Right lobe of liver (tissue), 6 donors: ENCODE data around the gene FAM110C. TPM values are rescaled to one million over a fixed set of nuclear protein-coding genes. Genes with fewer than 3 reads are reported as not detected.
"Not testable (repeated sequence)": the region's sequence is repeated elsewhere in the genome, so short reads cannot be mapped to it uniquely, and the experiment has no call there.

Source experiments
- ATAC-seq, 4 donors: fragments of 200-7000 bp; cut with Tn5 transposase; one replicate each; pipeline ENCODE4 v1.9.1; 2020; ENCODE audit warnings: mild to moderate bottlenecking in 4 of 4, moderate library complexity in 4 of 4
- DNase-seq, 3 donors: peaks; one replicate each; pipeline ENCODE4 v3.0.0-alpha.2; 2020
- H3K27ac ChIP-seq, 3 donors: fragments of 200-600 bp; one replicate each; pipeline ENCODE4 v1.8.0; 2022
- H3K27me3 ChIP-seq, 2 donors: fragments of 200-600 bp; one replicate each; pipeline ENCODE4 v1.8.0; 2022
- H3K36me3 ChIP-seq, 4 donors: fragments of 200-600 bp; sonication (generic) in 1 of 4; one replicate each; pipeline versions ENCODE4 v1.5.1 to v1.8.0; 2017 to 2022; ENCODE audit warnings: control low read depth in 1 of 4
- H3K4me1 ChIP-seq, 4 donors: fragments of 200-600 bp; sonication (generic) in 1 of 4; one replicate each; pipeline versions ENCODE4 v1.5.1 to v1.8.0; 2017 to 2022; ENCODE audit warnings: control low read depth in 1 of 4
- H3K4me3 ChIP-seq, 3 donors: fragments of 200-600 bp; one replicate each; pipeline ENCODE4 v1.8.0; 2022
- H3K9me3 ChIP-seq, 4 donors: fragments of 200-600 bp; sonication (generic) in 1 of 4; one replicate each; pipeline versions ENCODE4 v1.5.1 to v1.8.0; 2017 to 2022; ENCODE audit warnings: control low read depth in 1 of 4
- POLR2A ChIP-seq: fragments of 450-650 bp; IDR thresholded peaks from one replicate; pipeline ENCODE4 v1.6.1; 2017; ENCODE audit warnings: antibody characterized with exemption, mild to moderate bottlenecking
- WGBS: methylation state at CpG from one replicate; pipeline ENCODE4 v1.1.6; 2018; ENCODE audit warnings: low coverage, low lambda C conversion rate; ENCODE audit not compliant: insufficient coverage; ENCODE audit errors: missing lambda C conversion rate; 5-methylcytosine and 5-hydroxymethylcytosine counted together
- intact Hi-C, 2 donors: fragments of 100-400 bp; cut with DNase I; formaldehyde crosslinking; loops; one replicate each; pipeline versions ENCODE4 v1.11.2 to v1.14.1; 2022
- total RNA-seq, 6 experiments: library from RNA; depleted of rRNA in 2 of 6; stranded (reverse); fragments of >200 nt in 2 of 6; fragmentation: NEBNext Ultra II Directional in 3 of 6; extraction: Animal tissue kit (Norgen Biotek cat#: 25700) in 3 of 6; gene quantifications; one replicate each; pipeline versions ENCODE4 v1.1.0 to v1.2.4, GENCODE V29; 2016 to 2023
- TF ChIP-seq, protein P1 (sequence below), 4 donors: fragments of 200-600 bp in 3 of 4; fragments of 450-650 bp in 1 of 4; IDR thresholded peaks; one replicate each; pipeline versions ENCODE4 v1.5.1 to v1.8.0; 2016 to 2022; ENCODE audit warnings: antibody characterized with exemption in 4 of 4, mild to moderate bottlenecking in 2 of 4
- donor health status: DM: no; HTN: yes; CAD: no.
- donor health status: DM: no; HTN: no; CAD: no.
- donor health status: DM: no; HTN: no; CAD: no.
- donor health status: DM: no; HTN: yes; CAD: no.
- donor health status: DM: no; HTN: yes; CAD: no.

The FAM110C gene
- total RNA-seq, 6 experiments from 2014 or later: 5.6 to 17.8 (median 8.8) TPM

DNA sequence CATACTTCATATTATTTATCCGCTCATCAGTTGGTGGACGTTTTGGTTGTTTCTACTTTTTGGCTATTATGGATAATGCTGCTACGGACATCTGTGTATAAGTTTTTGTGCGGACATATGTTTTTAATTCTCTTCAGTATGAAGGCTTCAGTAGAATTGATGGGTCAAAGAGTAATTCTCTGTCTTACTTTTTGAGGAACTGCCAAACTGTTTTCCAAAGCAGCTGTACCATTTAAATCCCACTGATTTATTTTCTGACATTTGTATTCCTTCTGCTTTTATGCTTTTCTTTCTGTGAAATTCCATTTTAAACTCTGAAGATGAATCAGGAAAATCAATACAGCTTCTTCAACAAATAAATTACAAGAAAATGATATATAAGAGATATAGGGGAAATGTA lies 20.8 kb downstream of the FAM110C start:
- 81% methylated on average over 4 of the region's 4 CpGs for WGBS
- Histone ChIP-seq H3K9me3 (no peaks in the 10 kb centered on the region), H3K36me3 (no peaks in the 10 kb centered on the region), H3K4me3 (no peak overlapping the region), H3K27ac (no peak overlapping the region), H3K27me3 (no peaks in the 10 kb centered on the region), H3K4me1 (peaks cover 0 to 30% (median 13%) of the 10 kb centered on the region in 4 donors)
- no peak for ATAC-seq
- intact Hi-C loops: no loop called here
- no peak for DNase-seq
- no peak for TF ChIP-seq POLR2A
- TF ChIP-seq, protein P1, sequence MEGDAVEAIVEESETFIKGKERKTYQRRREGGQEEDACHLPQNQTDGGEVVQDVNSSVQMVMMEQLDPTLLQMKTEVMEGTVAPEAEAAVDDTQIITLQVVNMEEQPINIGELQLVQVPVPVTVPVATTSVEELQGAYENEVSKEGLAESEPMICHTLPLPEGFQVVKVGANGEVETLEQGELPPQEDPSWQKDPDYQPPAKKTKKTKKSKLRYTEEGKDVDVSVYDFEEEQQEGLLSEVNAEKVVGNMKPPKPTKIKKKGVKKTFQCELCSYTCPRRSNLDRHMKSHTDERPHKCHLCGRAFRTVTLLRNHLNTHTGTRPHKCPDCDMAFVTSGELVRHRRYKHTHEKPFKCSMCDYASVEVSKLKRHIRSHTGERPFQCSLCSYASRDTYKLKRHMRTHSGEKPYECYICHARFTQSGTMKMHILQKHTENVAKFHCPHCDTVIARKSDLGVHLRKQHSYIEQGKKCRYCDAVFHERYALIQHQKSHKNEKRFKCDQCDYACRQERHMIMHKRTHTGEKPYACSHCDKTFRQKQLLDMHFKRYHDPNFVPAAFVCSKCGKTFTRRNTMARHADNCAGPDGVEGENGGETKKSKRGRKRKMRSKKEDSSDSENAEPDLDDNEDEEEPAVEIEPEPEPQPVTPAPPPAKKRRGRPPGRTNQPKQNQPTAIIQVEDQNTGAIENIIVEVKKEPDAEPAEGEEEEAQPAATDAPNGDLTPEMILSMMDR (IDR thresholded peaks at IDR 0.05): no peak

DNA sequence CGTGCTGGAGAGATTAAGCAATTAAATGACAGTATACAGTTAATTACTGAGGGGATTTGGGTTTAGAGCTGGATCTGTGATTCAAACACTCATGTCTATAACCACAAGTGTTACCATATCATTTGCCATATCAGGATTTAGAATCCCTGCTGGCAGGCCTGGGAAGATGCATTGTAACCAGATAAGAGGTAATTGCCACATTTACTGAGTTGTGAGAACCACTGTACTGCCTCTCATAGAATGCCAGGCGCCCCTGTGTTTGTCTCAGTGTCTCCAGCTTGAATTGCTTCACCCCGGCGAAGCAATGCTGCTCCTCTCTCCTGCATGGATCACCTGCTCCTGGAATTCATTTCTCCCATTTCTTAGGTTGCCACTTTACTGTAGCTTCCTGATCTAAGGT lies 21.7 kb downstream of the FAM110C start:
- intact Hi-C loops, DNase-seq, ATAC-seq, H3K4me3 ChIP-seq, H3K9me3 ChIP-seq, H3K36me3 ChIP-seq, H3K27me3 ChIP-seq: not testable (repeated sequence)
- peak overlapping the region; percentile 41 to 86 (median 70) for H3K27ac ChIP-seq
- 81% methylated on average over 3 of the region's 4 CpGs for WGBS
- peaks cover 0 to 38% (median 15%) of the 10 kb centered on the region in 4 donors for H3K4me1 ChIP-seq

DNA sequence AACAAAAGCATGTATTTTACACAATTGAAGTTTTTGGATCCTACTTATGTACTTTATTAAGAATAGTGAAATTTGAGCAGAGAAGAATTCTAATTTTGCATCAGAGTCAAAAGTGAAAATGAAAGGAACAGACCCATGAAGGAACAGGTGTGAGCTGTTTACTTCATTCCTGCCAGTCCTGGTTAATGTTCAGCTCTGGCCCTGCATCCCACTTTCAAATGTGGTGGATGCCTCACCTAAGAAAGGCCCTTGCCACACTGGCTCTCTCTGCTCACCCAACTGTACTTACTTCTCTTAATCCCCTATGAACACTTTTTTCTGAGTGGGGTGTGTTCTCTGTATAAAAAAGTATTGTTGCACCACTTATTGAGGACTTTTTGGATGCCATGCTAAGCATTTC lies 22.2 kb downstream of the FAM110C start:
- Histone ChIP-seq H3K4me3 (peak overlapping the region in 2 of 3 donors; percentile 14), H3K27me3 (no peaks in the 10 kb centered on the region), H3K36me3 (no peaks in the 10 kb centered on the region), H3K4me1 (peaks cover 0 to 38% (median 15%) of the 10 kb centered on the region in 4 donors), H3K9me3 (no peaks in the 10 kb centered on the region), H3K27ac (peak overlapping the region; percentile 41 to 86 (median 70))
- TF ChIP-seq, protein P1 (IDR thresholded peaks at IDR 0.05): no peak
- no peak for TF ChIP-seq POLR2A
- ATAC-seq: peak; percentile 76 to 81 (median 80)
- intact Hi-C loops: no loop called here
- DNase-seq: no peak

DNA sequence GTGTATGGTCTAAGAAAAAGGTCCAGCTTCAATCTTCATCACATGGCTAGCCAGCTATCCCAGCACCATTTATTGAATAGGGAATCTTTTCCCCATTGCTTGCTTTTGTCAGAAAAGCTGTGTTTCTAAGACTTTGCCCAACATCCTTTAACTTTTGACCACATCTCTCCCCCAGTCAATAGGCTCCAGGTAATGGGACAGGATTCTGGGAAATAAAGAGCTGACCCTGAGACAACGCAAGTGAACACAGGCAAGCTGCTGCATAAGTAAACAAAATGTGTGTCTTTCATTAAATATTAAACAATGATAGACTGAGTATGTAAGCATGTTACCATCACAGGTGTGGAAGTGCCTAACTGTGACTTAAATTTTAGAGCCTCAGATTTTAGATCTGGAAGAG lies 23.0 kb downstream of the FAM110C start:
- DNase-seq (no peak), ATAC-seq (peak; percentile 63 to 85 (median 68))
- Histone ChIP-seq H3K27ac (peak overlapping the region; percentile 51 to 86 (median 70)), H3K4me3 (peak overlapping the region in 1 of 3 donors; percentile 14), H3K4me1 (peaks cover 0 to 42% (median 17%) of the 10 kb centered on the region in 4 donors), H3K27me3 (no peaks in the 10 kb centered on the region), H3K9me3 (no peaks in the 10 kb centered on the region), H3K36me3 (no peaks in the 10 kb centered on the region)
- TF ChIP-seq, protein P1 (IDR thresholded peaks at IDR 0.05): no peak
- no peak for TF ChIP-seq POLR2A
- intact Hi-C loops: no loop called here
- WGBS: 42% methylated on average over 1 of the region's 1 CpG

DNA sequence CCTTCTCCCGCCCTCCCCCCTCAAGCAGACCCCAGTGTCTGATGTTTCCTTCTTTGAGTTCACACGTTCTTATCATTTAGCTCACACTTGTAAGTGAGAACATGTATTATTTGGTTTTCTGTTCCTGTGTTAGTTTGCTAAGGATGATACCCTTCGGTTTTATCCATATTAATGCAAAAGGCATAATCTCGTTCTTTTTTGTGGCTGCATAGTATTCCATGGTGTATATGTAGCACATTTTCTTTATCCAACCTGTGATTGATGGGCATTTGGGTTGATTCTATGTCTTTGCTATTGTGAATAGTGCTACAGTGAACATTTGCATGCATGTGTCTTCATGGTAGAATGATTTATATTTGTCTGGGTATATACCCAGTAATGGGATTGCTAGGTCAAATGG lies 24.1 kb downstream of the FAM110C start:
- H3K9me3 ChIP-seq, intact Hi-C loops, H3K36me3 ChIP-seq, H3K4me3 ChIP-seq, H3K27me3 ChIP-seq, DNase-seq, ATAC-seq: not testable (repeated sequence)
- 54% methylated on average over 4 of the region's 4 CpGs for WGBS
- peak overlapping the region in 2 of 3 donors; percentile 51 to 86 for H3K27ac ChIP-seq
- H3K4me1 ChIP-seq: peaks cover 0 to 42% (median 17%) of the 10 kb centered on the region in 4 donors

DNA sequence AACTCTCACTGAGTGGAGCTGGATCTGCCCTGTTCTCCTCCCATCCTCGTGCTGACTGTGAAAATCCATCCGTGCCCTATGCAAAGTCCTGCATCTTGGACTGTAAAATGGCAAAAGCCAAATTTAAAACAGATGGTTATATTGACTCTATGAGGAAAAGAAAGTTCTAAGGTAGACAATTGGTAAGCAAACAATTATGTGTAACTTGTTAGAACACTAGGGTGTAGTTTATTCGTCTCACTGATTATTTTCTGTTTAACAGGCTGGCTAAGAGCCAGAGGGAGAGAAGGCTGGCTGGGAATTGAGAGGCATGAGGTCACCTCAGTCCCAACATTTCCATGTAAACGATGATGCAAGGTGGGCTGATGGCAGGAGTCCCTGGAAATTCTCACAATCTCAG lies 26.0 kb downstream of the FAM110C start:
- Histone ChIP-seq H3K27ac (peak overlapping the region; percentile 60 to 83 (median 71)), H3K4me1 (peaks cover 0 to 42% (median 17%) of the 10 kb centered on the region in 4 donors)
- ATAC-seq (peak; percentile 19 to 50 (median 36)), DNase-seq (peak; percentile 45 to 74 (median 70))
- H3K9me3 ChIP-seq, intact Hi-C loops, H3K27me3 ChIP-seq, H3K36me3 ChIP-seq, H3K4me3 ChIP-seq: not testable (repeated sequence)
- WGBS: 18% methylated on average over 4 of the region's 4 CpGs
